ENCODE data around the gene SLC23A2.

SLC23A2 gene

DNA sequence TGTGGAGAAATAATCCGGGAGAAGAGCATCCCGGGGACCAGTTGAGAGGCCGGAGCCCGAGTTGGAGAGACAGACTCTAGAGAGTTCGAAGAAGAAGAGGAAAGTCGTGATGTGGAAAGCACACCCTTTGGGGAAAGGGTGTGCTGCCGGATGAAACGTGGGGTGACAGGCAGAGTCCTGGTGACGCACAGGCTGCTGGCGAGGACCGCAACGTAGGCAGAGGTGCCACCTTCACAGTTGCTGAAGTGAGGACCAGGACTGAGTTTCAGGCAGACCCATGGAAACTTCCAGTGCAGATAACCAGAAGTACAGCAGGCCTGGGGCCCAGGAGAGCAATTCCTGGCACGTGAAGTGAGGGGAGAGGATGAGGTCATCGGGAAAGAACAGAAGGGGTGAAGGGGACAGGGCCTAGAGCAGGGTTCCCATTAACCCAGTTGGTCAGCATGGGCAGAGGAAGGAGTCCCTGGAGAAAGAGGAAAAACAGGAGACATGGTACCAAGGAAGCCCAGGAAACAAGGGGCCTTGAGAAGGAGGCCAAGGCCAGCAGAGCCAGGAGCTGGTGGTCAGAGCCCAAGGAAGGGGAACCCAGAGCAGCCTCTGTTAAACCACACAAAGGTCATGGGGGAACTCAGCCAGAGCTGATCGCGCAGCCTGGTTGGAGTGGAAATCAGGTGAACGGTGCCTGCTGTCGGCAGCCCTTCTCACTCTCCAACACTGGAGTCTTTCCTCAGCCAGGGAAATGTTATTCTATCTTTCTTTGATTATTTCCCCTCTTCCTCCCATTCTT, 195.5 kb downstream of the SLC23A2 start:
- no peak overlapping the region for H3K27ac ChIP-seq
- no peak for DNase-seq (ENCODE audit: low read depth, low spot score)

DNA sequence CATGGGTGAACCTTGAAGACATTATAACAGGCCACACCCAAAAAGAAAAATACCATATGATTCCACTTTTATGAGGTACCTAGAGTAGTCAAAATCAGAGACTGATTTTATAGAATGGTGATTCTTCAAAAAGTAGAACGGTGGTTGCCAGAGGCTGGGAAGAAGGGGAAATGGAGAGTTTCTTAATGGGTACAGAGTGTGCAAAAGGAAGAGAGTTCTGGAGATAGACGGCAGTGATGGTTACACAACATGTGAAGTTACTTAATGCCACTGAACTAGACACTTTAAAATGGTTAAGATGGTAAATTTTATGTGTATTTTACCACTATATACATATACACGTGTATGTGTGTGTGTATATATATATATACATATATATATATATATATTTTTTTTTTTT, 198.8 kb downstream of the SLC23A2 start:
- H3K27ac ChIP-seq = no peak overlapping the region
- no peak for DNase-seq (ENCODE audit: low read depth, low spot score)

Measured in epithelial cell of prostate (primary cell).